ENCODE measurements around the gene TSC22D4.
"Not testable (repeated sequence)": the region's sequence is repeated elsewhere in the genome, so short reads cannot be mapped to it uniquely, and the experiment has no call there.

TSC22D4 gene

GRCh38 chr7:100456562-100456961 is 22.5 kb downstream of the TSC22D4 start:
- no peak for DNase-seq (ENCODE audit: low read depth)

DNA sequence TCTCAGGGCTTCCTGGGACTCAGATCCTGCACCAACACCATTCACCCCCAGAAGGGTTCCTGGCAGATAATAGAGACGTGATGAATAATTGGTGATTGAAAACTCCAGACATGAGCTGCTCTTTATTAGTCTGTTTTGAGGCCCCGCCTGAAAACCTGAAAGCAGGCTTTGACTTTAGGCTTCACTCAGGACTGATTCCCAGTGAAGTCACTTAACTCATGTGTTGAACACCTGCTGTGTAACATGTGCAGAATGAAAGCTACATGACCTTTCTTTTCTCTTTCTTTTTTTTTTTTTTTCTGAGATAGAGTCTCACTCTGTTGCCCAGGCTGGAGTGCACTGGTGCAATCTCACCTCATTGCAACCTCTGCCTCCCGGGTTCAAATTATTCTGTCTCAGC is 23.8 kb downstream of the TSC22D4 start:
- no peak overlapping the region for H3K4me3 ChIP-seq (ENCODE audit: low read depth, low read length)
- no peak for DNase-seq (ENCODE audit: low read depth)
- TF ChIP-seq MYC (IDR thresholded peaks at IDR 0.05; ENCODE audit: low read depth, low read length) (no peak), POLR2A (IDR thresholded peaks at IDR 0.05; ENCODE audit: extremely low read depth, insufficient read length) (no peak), CTCF (IDR thresholded peaks at IDR 0.05; ENCODE audit: low read depth, low read length) (no peak), MAX (IDR thresholded peaks at IDR 0.05; ENCODE audit: low read depth, low read length) (no peak)

More at GRCh38 chr7:100456562-100456961, 22.5 kb downstream of the TSC22D4 start:
- no peak overlapping the region for H3K4me3 ChIP-seq (ENCODE audit: low read depth, low read length)
- no peak for TF ChIP-seq MYC (IDR thresholded peaks at IDR 0.05; ENCODE audit: low read depth, low read length)
- TF ChIP-seq MAX (IDR thresholded peaks at IDR 0.05; ENCODE audit: low read depth, low read length): no peak
- peak; percentile 13 for TF ChIP-seq CTCF (IDR thresholded peaks at IDR 0.05; ENCODE audit: low read depth, low read length)
- TF ChIP-seq POLR2A (IDR thresholded peaks at IDR 0.05; ENCODE audit: extremely low read depth, insufficient read length): no peak

- H3K4me3 ChIP-seq (ENCODE audit: low read depth, low read length); DNase-seq (ENCODE audit: low read depth): not testable (repeated sequence)
Observed at GRCh38 chr7:100453854-100454253, 25.2 kb downstream of the TSC22D4 start.

GRCh38 chr7:100452513-100452912 is 26.5 kb downstream of the TSC22D4 start:
- H3K4me3 ChIP-seq (ENCODE audit: low read depth, low read length): no peak overlapping the region
- no peak for TF ChIP-seq MYC (IDR thresholded peaks at IDR 0.05; ENCODE audit: low read depth, low read length)
- no peak for TF ChIP-seq POLR2A (IDR thresholded peaks at IDR 0.05; ENCODE audit: extremely low read depth, insufficient read length)
- no peak for TF ChIP-seq MAX (IDR thresholded peaks at IDR 0.05; ENCODE audit: low read depth, low read length)
- DNase-seq (ENCODE audit: low read depth): no peak

GRCh38 chr7:100449190-100449795 is 29.7 kb downstream of the TSC22D4 start:
- TF ChIP-seq MYC (IDR thresholded peaks at IDR 0.05; ENCODE audit: low read depth, low read length): no peak
- no peak for TF ChIP-seq POLR2A (IDR thresholded peaks at IDR 0.05; ENCODE audit: extremely low read depth, insufficient read length)
- no peak overlapping the region for H3K4me3 ChIP-seq (ENCODE audit: low read depth, low read length)
- no peak for DNase-seq (ENCODE audit: low read depth)

GRCh38 chr7:100447363-100447762 is 31.7 kb downstream of the TSC22D4 start:
- not testable (repeated sequence) for H3K4me3 ChIP-seq (ENCODE audit: low read depth, low read length); DNase-seq (ENCODE audit: low read depth)

GRCh38 chr7:100446040-100446439 is 33.0 kb downstream of the TSC22D4 start:
- TF ChIP-seq CTCF (IDR thresholded peaks at IDR 0.05; ENCODE audit: low read depth, low read length) (no peak), MYC (IDR thresholded peaks at IDR 0.05; ENCODE audit: low read depth, low read length) (no peak), MAX (IDR thresholded peaks at IDR 0.05; ENCODE audit: low read depth, low read length) (no peak), POLR2A (IDR thresholded peaks at IDR 0.05; ENCODE audit: extremely low read depth, insufficient read length) (no peak)
- no peak for DNase-seq (ENCODE audit: low read depth)
- H3K4me3 ChIP-seq (ENCODE audit: low read depth, low read length): no peak overlapping the region
